ENCODE measurements around the gene JMJD1C.

JMJD1C gene

GRCh38 chr10:63348245-63348850, 117.4 kb downstream of the JMJD1C start (continued):
- TF ChIP-seq ZNF626 (tag by site-specific recombination; IDR thresholded peaks at IDR 0.05) = no peak
- TF ChIP-seq ZNF585B (tag by site-specific recombination; IDR thresholded peaks at IDR 0.05) = no peak
- no peak for TF ChIP-seq ZNF423 (tag by site-specific recombination; IDR thresholded peaks at IDR 0.05)

GRCh38 chr10:63346015-63346441, 119.7 kb downstream of the JMJD1C start:
- TF ChIP-seq ZNF561 (tag by site-specific recombination; IDR thresholded peaks at IDR 0.05; ENCODE audit: borderline replicate concordance) = no peak
- TF ChIP-seq ZNF121 (tag by site-specific recombination; IDR thresholded peaks at IDR 0.05) = peak; percentile 52; the same call in 1 of the 2 replicates
- CTCF ChIA-PET = no interaction called here
- POLR2A ChIA-PET = interaction anchor here (0.9 kb wide), 1 partner anchor 10 kb away, joined by 3 read pairs; no protein-coding TSS in a partner anchor
- Histone ChIP-seq H3K9me3 (ENCODE audit: control insufficient read depth, insufficient read depth, low read depth, low read length) (no peaks in the 10 kb centered on the region), H3K36me3 (ENCODE audit: control insufficient read depth in 2 of 2, insufficient read depth in 1 of 2, low read length in 2 of 2) (no peaks in the 10 kb centered on the region), H3K4me1 (ENCODE audit: control insufficient read depth, insufficient read depth, low read length) (no peaks in the 10 kb centered on the region), H3K27ac (ENCODE audit: extremely low read depth, low read depth, low read length) (no peak overlapping the region), H3K4me3 (ENCODE audit: low read depth, low read length) (no peak overlapping the region)

- no peak overlapping the region for H3K27ac ChIP-seq (ENCODE audit: extremely low read depth, low read depth, low read length)
- H3K4me1 ChIP-seq (ENCODE audit: control insufficient read depth, insufficient read depth, low read length) = no peaks in the 10 kb centered on the region
- no peak for TF ChIP-seq TSHZ1 (tag by site-specific recombination; IDR thresholded peaks at IDR 0.05; ENCODE audit: borderline replicate concordance)
- TF ChIP-seq KLF9 (tag by site-specific recombination; IDR thresholded peaks at IDR 0.05; ENCODE audit: low read depth) = no peak
- no peak for TF ChIP-seq ZNF544 (tag by site-specific recombination; IDR thresholded peaks at IDR 0.05)
- ChIA-PET CTCF (no interaction called here), POLR2A (no interaction called here)
- no peaks in the 10 kb centered on the region for H3K36me3 ChIP-seq (ENCODE audit: control insufficient read depth in 2 of 2, insufficient read depth in 1 of 2, low read length in 2 of 2)
- no peaks in the 10 kb centered on the region for H3K9me3 ChIP-seq (ENCODE audit: control insufficient read depth, insufficient read depth, low read depth, low read length)
- no peak overlapping the region for H3K4me3 ChIP-seq (ENCODE audit: low read depth, low read length)
Observed at GRCh38 chr10:63344269-63344668, 121.5 kb downstream of the JMJD1C start.

GRCh38 chr10:63343476-63343875, 122.3 kb downstream of the JMJD1C start:
- Histone ChIP-seq H3K27ac (ENCODE audit: extremely low read depth, low read depth, low read length) (no peak overlapping the region), H3K36me3 (ENCODE audit: control insufficient read depth in 2 of 2, insufficient read depth in 1 of 2, low read length in 2 of 2) (no peaks in the 10 kb centered on the region), H3K9me3 (ENCODE audit: control insufficient read depth, insufficient read depth, low read depth, low read length) (no peaks in the 10 kb centered on the region), H3K4me3 (ENCODE audit: low read depth, low read length) (no peak overlapping the region), H3K4me1 (ENCODE audit: control insufficient read depth, insufficient read depth, low read length) (no peaks in the 10 kb centered on the region)
- POLR2A ChIA-PET = no interaction called here
- CTCF ChIA-PET = interaction anchor here (0.6 kb wide), 1 partner anchor 22 kb away, joined by 3 read pairs; no protein-coding TSS in a partner anchor
- TF ChIP-seq SP2 (tag by site-specific recombination; IDR thresholded peaks at IDR 0.05) (no peak), ZNF19 (tag by site-specific recombination; IDR thresholded peaks at IDR 0.05; ENCODE audit: low read depth) (no peak), PRDM2 (tag by site-specific recombination; IDR thresholded peaks at IDR 0.05; ENCODE audit: borderline replicate concordance) (no peak), GLI4 (tag by site-specific recombination; IDR thresholded peaks at IDR 0.05) (no peak), ZNF768 (tag by site-specific recombination; IDR thresholded peaks at IDR 0.05) (no peak), ZNF624 (tag by site-specific recombination; IDR thresholded peaks at IDR 0.05) (no peak), ZBTB26 (tag by site-specific recombination; optimal IDR thresholded peaks at IDR 0.05) (no peak), ZNF670 (tag by site-specific recombination; IDR thresholded peaks at IDR 0.05; ENCODE audit: low read depth) (no peak), ZNF394 (tag by site-specific recombination; IDR thresholded peaks at IDR 0.05; ENCODE audit: borderline replicate concordance) (no peak), ZNF292 (tag by site-specific recombination; IDR thresholded peaks at IDR 0.05; ENCODE audit: borderline replicate concordance, low read depth) (no peak), ZNF169 (tag by site-specific recombination; IDR thresholded peaks at IDR 0.05) (no peak), ZNF24 (tag by site-specific recombination; IDR thresholded peaks at IDR 0.05) (no peak)

Measured in HEK293 (cell line).